Effector memory CD4-positive, alpha-beta T cell (primary cell): ENCODE data around the gene PATJ.

Source experiments
- DNase-seq, 3 donors: peaks; one replicate each; pipeline ENCODE4 v3.0.0-alpha.2; 2020
- H3K27ac ChIP-seq: 2 replicates; pipeline ENCODE4 v1.7.0; 2013; ENCODE audit warnings: mild to moderate bottlenecking, low read length, moderate library complexity; ENCODE audit not compliant: insufficient read depth, poor library complexity, severe bottlenecking
- H3K27me3 ChIP-seq: replicated peaks from 2 replicates; pipeline ENCODE4 v1.7.0; 2013; ENCODE audit warnings: mild to moderate bottlenecking, low read length; ENCODE audit not compliant: insufficient read depth, control insufficient read depth, poor library complexity, severe bottlenecking
- H3K36me3 ChIP-seq: 2 replicates; pipeline ENCODE4 v1.7.0; 2013; ENCODE audit warnings: mild to moderate bottlenecking, low read length, moderate library complexity; ENCODE audit not compliant: control insufficient read depth, insufficient read depth
- H3K4me1 ChIP-seq: 2 replicates; pipeline ENCODE4 v1.7.0; 2013; ENCODE audit warnings: low read length, mild to moderate bottlenecking; ENCODE audit not compliant: control insufficient read depth, insufficient read depth, poor library complexity, severe bottlenecking
- H3K4me3 ChIP-seq: 2 replicates; pipeline ENCODE4 v1.7.0; 2013; ENCODE audit warnings: low read length, low read depth, mild to moderate bottlenecking; ENCODE audit not compliant: insufficient read depth, poor library complexity, severe bottlenecking
- H3K9me3 ChIP-seq: 2 replicates; pipeline ENCODE4 v1.7.0; 2013; ENCODE audit warnings: mild to moderate bottlenecking, low read length, moderate library complexity; ENCODE audit not compliant: control insufficient read depth

PATJ gene

DNA sequence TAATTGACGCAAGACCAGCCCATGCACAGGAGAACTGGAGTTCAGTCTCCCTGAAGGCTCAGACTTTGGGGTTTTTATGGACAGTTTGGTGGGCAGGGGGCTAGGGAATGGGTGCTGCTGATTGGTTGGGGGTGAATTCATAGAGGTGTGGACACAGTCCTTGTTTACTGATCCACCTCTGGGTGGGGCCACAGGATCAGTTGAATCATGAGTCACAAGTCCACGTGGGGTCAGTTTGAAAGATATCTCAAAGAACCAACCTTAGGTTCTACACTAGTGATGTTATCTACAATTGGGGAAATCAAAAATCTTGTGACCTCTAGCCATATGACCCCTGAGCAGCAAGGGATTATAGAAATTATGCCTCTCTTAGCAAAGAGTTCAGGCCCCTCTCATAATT lies 324.4 kb downstream of the PATJ start:
- no peaks in the 10 kb centered on the region for H3K27me3 ChIP-seq
- no peak overlapping the region for H3K27ac ChIP-seq
- DNase-seq = no peak
- H3K4me3 ChIP-seq = no peak overlapping the region
- peaks cover 8% of the 10 kb centered on the region for H3K36me3 ChIP-seq
- H3K4me1 ChIP-seq = no peaks in the 10 kb centered on the region
- H3K9me3 ChIP-seq = no peaks in the 10 kb centered on the region

DNA sequence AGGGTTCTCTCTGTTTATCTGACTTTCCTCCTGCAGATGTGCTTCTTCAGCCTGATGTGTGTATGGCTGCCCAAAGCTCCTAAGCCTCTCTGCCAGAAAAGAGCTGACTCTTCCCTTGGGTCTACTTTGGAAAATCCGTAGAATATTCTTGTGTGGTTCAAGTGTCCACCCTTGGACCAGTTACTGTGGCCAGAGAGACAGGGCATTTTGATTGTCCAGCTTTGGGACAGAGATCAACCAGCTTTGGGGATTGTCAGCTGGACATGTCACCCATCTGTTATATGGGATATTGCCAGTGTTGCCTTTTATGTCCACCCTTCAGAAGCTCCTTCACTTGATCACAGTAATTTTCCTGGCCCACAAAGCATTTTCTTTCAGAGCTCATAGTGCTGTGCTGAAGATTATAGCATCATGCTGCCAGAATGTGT lies 326.1 kb downstream of the PATJ start:
- Histone ChIP-seq H3K4me3 (no peak overlapping the region), H3K36me3 (peaks cover 8% of the 10 kb centered on the region), H3K27ac (no peak overlapping the region), H3K9me3 (no peaks in the 10 kb centered on the region), H3K27me3 (no peaks in the 10 kb centered on the region), H3K4me1 (no peaks in the 10 kb centered on the region)
- no peak for DNase-seq

DNA sequence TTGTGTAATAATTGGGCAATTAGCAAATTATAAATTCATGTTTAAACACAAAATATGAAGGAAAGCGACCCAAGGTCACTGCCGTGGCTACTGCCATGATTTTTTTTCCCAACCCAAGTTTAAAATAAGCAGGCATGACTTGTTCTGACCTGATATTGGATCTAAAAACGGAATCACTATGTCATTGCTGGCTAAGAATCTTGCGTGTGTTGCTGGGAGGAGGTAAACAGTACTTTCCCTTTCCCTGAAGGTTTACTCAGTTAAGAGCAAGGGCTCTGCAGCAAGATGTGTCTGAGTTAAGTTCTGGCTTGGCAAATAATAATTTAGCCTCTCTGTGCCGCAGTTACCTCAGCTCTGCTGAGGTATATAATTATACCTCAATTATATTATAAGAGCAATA lies 326.7 kb downstream of the PATJ start:
- Histone ChIP-seq H3K4me3 (no peak overlapping the region), H3K9me3 (no peaks in the 10 kb centered on the region), H3K36me3 (peaks cover 8% of the 10 kb centered on the region), H3K27me3 (no peaks in the 10 kb centered on the region), H3K4me1 (no peaks in the 10 kb centered on the region), H3K27ac (no peak overlapping the region)
- no peak for DNase-seq

DNA sequence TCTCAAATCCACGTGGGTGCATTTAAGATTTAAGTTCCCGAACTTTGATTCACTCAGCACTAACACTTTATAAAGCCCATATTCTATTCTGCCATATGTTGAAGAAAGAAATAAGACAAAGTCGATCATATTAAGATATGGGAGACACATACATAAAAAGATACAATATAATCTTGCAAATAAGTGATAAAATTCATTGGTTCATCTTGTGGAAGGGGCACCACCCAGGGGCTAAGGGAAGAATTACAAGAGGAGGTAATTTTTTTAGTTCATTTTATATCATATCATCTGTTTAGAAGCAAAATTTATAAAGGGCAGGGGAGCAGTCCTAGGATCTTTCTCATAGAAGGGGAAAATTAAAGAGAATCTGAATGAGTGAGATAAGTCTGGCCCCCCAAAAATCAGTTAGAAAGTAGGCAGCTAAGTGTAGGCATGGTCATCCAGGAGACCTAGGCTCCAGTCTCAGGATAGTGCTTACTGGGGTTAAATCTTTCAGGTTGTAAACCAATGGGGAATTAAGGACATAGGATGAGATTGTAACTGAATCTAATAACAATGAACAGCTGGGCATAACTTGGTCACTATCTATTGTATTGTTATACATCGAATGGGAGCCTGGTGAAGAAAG lies 328.2 kb downstream of the PATJ start:
- Histone ChIP-seq H3K4me3 (no peak overlapping the region), H3K4me1 (no peaks in the 10 kb centered on the region), H3K27me3 (no peaks in the 10 kb centered on the region), H3K36me3 (peaks cover 2% of the 10 kb centered on the region), H3K9me3 (no peaks in the 10 kb centered on the region), H3K27ac (no peak overlapping the region)
- DNase-seq = no peak

DNA sequence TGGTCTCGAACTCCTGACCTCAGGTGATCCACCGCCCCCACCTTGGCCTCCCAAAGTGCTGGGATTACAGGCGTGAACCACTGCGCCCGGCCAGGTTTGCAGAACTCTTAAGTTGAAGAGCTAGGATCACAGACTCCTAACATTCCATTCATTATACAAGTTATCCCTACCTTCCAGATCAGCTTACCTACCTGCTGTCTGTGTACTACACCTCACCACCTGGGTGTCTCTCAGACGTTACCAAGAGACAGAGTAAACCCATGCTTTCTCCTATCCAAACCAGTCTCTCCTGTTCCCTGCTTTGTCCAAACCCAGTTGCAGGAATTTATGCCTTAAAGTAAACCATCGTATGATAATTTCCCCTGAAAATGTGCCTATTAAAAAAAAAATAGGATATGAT lies 329.4 kb downstream of the PATJ start:
- no peak overlapping the region for H3K4me3 ChIP-seq
- no peaks in the 10 kb centered on the region for H3K4me1 ChIP-seq
- no peaks in the 10 kb centered on the region for H3K36me3 ChIP-seq
- DNase-seq = no peak
- no peaks in the 10 kb centered on the region for H3K9me3 ChIP-seq
- H3K27me3 ChIP-seq = no peaks in the 10 kb centered on the region
- H3K27ac ChIP-seq = no peak overlapping the region

DNA sequence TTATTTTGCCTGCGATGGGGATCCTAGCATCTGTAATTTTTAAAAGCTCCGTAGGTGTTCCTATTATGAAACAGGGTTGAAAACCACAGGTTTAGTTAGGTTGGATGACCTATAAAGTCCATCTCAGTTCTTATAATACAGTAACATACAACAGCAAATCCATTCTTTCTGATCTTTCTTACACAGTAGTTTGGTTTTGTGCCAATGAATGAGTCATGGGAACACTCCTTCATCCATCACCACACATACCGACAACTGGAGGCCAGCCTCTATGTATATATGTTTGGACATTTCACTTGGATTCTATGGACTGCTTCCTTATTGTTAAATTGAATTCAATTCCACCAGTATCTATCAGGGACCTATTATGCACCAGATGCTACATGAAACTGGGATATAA lies 334.0 kb downstream of the PATJ start:
- no peaks in the 10 kb centered on the region for H3K36me3 ChIP-seq
- no peaks in the 10 kb centered on the region for H3K27me3 ChIP-seq
- H3K9me3 ChIP-seq = no peaks in the 10 kb centered on the region
- no peak overlapping the region for H3K4me3 ChIP-seq
- no peak for DNase-seq
- no peak overlapping the region for H3K27ac ChIP-seq
- H3K4me1 ChIP-seq = no peaks in the 10 kb centered on the region

DNA sequence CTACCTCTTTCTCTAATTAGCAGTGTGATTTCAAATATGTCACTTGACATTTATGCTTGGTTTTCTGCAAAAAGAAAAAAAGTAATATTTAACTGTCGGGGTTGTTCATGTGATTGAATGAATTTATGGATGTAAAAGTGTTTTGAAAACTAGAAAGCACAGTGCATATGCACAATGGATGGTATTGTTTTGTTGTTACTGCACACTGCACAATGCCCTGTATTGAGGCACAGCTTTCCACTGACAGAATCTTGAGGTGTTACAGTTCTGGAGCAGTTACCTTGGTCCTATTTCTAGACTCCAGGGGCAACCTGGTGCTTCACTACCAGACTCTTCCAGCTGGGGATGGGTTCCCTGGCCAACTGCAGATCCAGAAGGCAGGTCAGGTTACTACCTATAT lies 335.5 kb downstream of the PATJ start:
- no peaks in the 10 kb centered on the region for H3K27me3 ChIP-seq
- no peak overlapping the region for H3K4me3 ChIP-seq
- H3K36me3 ChIP-seq = no peaks in the 10 kb centered on the region
- no peak for DNase-seq
- no peaks in the 10 kb centered on the region for H3K4me1 ChIP-seq
- H3K27ac ChIP-seq = no peak overlapping the region
- no peaks in the 10 kb centered on the region for H3K9me3 ChIP-seq

DNA sequence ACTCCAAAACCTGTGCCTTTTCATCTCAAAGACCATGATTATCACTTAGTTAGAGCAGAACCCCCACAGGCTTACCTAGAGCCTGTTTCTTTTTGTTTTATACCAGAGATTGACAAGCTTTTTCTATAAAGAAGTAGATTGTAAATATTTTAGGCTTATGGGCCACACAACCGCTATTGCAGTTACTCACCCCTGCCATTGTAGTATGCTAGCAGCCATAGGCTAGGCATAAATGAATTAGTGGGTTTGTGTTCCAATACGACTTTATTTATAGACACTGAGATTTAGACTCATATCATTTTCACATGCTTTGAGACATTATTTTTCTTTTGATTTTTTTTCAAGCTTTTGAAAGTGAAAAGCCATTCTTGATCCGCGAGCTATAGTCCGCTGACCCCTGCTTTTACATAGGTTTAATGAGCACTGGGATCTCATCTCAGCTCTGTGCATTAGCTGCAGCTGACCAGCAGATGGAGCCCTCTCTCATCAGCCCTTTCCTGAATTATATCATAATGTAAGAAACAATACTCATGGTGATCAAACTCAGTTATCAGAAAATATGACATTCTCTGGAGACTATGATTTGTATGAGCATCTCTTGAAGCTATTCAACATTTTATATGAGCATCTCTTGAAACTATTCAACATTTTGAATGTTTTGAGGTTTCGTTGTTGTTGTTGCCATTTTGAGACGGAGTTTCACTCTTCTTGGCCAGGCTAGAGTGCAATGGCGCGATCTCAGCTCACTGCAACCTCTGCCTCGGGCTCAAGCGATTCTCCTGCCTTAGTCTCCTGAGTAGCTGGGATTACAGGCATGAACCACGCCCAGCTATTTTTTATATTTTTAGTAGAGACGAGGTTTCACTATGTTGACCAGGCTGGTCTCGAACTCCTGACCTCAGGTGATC lies 340.4 kb downstream of the PATJ start:
- no peaks in the 10 kb centered on the region for H3K27me3 ChIP-seq
- H3K9me3 ChIP-seq = no peaks in the 10 kb centered on the region
- peaks cover 14% of the 10 kb centered on the region for H3K36me3 ChIP-seq
- DNase-seq = peak in 1 of 3 donors; percentile 1
- H3K4me3 ChIP-seq = no peak overlapping the region
- H3K4me1 ChIP-seq = no peaks in the 10 kb centered on the region
- no peak overlapping the region for H3K27ac ChIP-seq

DNA sequence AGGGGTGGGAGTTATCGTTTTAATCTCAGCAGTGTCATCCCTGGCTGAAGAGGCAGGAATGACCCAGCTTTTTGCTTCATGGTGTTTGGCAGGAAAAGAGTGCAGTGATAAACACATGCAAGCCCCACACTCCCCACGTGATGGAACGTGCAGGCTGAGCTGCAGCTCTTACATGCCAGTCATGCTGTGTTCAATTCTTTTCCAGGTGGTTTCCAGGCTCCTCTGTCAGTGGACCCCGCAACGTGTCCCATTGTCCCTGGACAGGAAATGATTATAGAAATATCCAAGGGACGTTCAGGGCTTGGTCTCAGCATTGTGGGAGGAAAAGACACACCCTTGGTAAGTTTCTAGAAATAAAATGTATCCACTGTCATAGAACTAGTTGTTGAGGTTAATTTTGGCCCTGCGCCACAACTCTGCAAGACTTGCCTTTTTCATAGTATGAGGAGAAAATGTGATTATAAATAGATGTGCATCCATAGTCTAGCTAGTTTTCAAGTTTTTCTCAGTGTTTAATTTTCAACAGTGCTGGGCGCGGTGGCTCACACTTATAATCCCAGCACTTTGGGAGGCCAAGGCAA lies 342.1 kb downstream of the PATJ start:
- H3K36me3 ChIP-seq = peaks cover 19% of the 10 kb centered on the region
- H3K4me1 ChIP-seq = no peaks in the 10 kb centered on the region
- no peaks in the 10 kb centered on the region for H3K9me3 ChIP-seq
- no peak for DNase-seq
- H3K27me3 ChIP-seq = no peaks in the 10 kb centered on the region
- no peak overlapping the region for H3K27ac ChIP-seq
- H3K4me3 ChIP-seq = no peak overlapping the region

DNA sequence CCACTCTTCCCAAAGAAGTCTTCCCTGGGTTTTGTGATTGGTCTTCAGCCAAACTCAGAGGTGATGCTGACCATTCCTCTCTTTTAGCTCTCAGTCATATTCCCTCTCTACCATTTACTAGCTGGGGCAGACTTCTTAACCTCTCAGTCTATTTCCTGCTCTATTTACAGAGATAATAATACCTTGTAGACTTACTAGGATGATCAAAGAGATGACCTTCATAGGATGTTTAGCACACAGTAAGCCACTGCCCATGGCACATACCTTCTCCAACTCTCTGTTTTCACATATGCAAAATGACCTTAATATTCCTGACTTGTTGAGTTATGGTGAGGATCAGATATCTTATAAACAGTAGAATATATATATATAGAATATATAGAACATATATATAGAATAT lies 346.2 kb downstream of the PATJ start:
- peaks cover 19% of the 10 kb centered on the region for H3K36me3 ChIP-seq
- no peak for DNase-seq
- no peaks in the 10 kb centered on the region for H3K4me1 ChIP-seq

More for the DNA sequence above, 346.2 kb downstream of the PATJ start:
- Histone ChIP-seq H3K9me3 (no peaks in the 10 kb centered on the region), H3K27me3 (no peaks in the 10 kb centered on the region), H3K4me3 (no peak overlapping the region), H3K27ac (no peak overlapping the region)
